ENCODE measurements around the gene PAQR6.

DNA sequence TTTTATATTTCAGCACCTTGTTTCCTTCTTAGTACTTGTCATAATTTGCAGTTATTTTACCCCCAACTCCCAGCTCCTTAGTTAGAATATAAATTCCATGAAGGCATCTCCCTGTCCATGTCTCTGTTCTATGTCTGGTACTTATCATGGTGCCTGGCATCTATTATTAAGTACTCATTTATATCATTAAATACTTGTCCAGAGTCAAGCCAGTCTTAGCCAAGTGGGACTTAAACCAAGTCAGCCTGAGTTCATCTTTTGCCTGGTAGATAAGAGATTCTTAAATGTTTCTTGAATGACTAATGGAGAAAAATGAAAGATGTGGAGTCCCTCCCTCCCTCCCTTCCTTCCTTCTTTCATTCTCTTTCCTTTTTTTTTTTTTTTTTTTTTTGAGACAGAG is 44.5 kb downstream of the PAQR6 start:
- TF ChIP-seq, protein P1, sequence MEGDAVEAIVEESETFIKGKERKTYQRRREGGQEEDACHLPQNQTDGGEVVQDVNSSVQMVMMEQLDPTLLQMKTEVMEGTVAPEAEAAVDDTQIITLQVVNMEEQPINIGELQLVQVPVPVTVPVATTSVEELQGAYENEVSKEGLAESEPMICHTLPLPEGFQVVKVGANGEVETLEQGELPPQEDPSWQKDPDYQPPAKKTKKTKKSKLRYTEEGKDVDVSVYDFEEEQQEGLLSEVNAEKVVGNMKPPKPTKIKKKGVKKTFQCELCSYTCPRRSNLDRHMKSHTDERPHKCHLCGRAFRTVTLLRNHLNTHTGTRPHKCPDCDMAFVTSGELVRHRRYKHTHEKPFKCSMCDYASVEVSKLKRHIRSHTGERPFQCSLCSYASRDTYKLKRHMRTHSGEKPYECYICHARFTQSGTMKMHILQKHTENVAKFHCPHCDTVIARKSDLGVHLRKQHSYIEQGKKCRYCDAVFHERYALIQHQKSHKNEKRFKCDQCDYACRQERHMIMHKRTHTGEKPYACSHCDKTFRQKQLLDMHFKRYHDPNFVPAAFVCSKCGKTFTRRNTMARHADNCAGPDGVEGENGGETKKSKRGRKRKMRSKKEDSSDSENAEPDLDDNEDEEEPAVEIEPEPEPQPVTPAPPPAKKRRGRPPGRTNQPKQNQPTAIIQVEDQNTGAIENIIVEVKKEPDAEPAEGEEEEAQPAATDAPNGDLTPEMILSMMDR (IDR thresholded peaks at IDR 0.05; ENCODE audit: low read length): no peak
- TF ChIP-seq EZH2phosphoT487 (IDR thresholded peaks at IDR 0.05; ENCODE audit: low read length): no peak
- TF ChIP-seq EZH2 (optimal IDR thresholded peaks at IDR 0.05; ENCODE audit: low read depth, low read length): no peak
